ENCODE measurements around the gene DAZAP1. TPM values are rescaled to one million over a fixed set of nuclear protein-coding genes. Genes with fewer than 3 reads are reported as not detected.

The DAZAP1 gene
- total RNA-seq, 2 experiments from 2014 or later = 128 to 133 TPM

DNA sequence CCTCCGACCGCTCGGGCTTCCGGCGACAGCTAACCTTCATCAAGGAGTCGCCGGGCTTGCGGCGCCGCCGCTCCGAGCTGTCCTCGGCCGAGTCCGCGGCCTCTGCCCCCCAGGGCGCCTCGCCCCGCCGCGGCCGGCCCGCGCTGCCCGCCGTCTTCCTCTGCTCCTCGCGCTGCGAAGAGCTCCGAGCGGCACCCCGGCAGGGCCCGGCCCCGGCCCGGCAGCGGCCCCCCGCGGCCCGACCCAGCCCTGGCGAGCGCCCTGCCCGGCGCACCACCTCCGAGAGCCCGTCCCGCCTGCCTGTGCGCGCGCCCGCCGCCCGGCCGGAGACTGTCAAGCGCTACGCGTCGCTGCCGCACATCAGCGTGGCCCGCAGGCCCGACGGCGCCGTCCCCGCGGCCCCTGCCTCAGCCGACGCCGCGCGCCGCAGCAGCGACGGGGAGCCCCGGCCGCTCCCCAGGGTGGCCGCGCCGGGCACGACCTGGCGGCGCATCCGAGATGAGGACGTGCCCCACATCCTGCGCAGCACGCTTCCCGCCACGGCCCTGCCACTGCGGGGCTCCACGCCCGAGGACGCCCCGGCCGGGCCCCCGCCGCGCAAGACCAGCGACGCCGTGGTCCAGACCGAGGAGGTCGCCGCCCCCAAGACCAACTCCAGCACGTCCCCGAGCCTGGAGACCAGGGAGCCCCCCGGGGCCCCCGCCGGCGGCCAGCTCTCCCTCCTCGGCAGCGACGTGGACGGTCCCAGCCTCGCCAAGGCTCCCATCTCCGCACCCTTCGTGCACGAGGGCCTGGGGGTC lies 62.1 kb downstream of the DAZAP1 start:
- H3K4me3 Mint-ChIP-seq = no peak overlapping the region
- peak overlapping the region; percentile 62 for H3K4me3 ChIP-seq (ENCODE audit: low read length)
- no peak overlapping the region for H3K27ac ChIP-seq (ENCODE audit: low read depth in 1 of 2, low read length in 2 of 2)
- H3K27ac Mint-ChIP-seq = no peak overlapping the region
- H3K27me3 Mint-ChIP-seq = no peaks in the 10 kb centered on the region
- H3K36me3 ChIP-seq (ENCODE audit: insufficient read depth, low read length) = no peaks in the 10 kb centered on the region
- peaks cover 3% of the 10 kb centered on the region for H3K36me3 Mint-ChIP-seq (ENCODE audit: low read depth)
- intact Hi-C loops (cut with DNase I, micrococcal nuclease) = loop anchor here (1.0 to 10.0 kb wide), 4 partner anchors 10 to 195 kb away; partner anchors contain the start of genes C19orf25 (in 1 of the 2), FAM174C (in 1 of the 2), PCSK4 (in 1 of the 2) and REEP6 (in 1 of the 2)
- peaks cover 18 to 29% of the 10 kb centered on the region in 2 experiments for H3K27me3 ChIP-seq (ENCODE audit: control insufficient read depth in 1 of 2, insufficient read depth in 2 of 2, low read length in 2 of 2)
- peaks cover 67% of the 10 kb centered on the region for H3K4me1 ChIP-seq (ENCODE audit: insufficient read depth, low read length)
- ChIA-PET POLR2A (interaction anchor here (0.7 to 3.9 kb wide), 8 partner anchors 12 to 673 kb away, joined by 3 to 12 read pairs (median 4); partner anchors contain the start of gene REEP6), CTCF (interaction anchor here (0.5 kb wide), 1 partner anchor 25 kb away, joined by 4 read pairs; no protein-coding TSS in a partner anchor)
- H3K9me3 Mint-ChIP-seq = no peaks in the 10 kb centered on the region
- peak; percentile 37 for ATAC-seq (ENCODE audit: poor library complexity)
- peaks cover 11% of the 10 kb centered on the region for H3K4me1 Mint-ChIP-seq (ENCODE audit: low read depth)
- peak in 6 of 14 experiments; percentile 28 to 65 (median 38) for DNase-seq
- H3K9me3 ChIP-seq (ENCODE audit: control insufficient read depth in 1 of 2, insufficient read depth in 1 of 2, low read length in 2 of 2) = peaks cover 0 to 16% of the 10 kb centered on the region in 2 experiments
- TF ChIP-seq, protein P1, sequence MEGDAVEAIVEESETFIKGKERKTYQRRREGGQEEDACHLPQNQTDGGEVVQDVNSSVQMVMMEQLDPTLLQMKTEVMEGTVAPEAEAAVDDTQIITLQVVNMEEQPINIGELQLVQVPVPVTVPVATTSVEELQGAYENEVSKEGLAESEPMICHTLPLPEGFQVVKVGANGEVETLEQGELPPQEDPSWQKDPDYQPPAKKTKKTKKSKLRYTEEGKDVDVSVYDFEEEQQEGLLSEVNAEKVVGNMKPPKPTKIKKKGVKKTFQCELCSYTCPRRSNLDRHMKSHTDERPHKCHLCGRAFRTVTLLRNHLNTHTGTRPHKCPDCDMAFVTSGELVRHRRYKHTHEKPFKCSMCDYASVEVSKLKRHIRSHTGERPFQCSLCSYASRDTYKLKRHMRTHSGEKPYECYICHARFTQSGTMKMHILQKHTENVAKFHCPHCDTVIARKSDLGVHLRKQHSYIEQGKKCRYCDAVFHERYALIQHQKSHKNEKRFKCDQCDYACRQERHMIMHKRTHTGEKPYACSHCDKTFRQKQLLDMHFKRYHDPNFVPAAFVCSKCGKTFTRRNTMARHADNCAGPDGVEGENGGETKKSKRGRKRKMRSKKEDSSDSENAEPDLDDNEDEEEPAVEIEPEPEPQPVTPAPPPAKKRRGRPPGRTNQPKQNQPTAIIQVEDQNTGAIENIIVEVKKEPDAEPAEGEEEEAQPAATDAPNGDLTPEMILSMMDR (IDR thresholded peaks at IDR 0.05) = no peak

DNA sequence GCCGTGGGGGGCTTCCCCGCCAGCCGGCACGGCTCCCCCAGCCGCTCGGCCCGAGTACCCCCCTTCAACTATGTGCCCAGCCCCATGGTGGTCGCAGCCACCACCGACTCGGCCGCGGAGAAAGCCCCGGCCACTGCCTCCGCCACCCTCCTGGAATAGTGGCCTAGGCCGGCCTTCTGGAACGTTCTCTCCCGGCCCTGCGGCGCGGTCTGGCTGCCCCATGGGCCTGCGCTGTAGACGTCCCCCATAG lies 62.6 kb downstream of the DAZAP1 start:
- peaks cover 67% of the 10 kb centered on the region for H3K4me1 ChIP-seq (ENCODE audit: insufficient read depth, low read length)
- intact Hi-C loops (cut with DNase I, micrococcal nuclease) = loop anchor here (1.0 to 10.0 kb wide), 4 partner anchors 9 to 195 kb away; partner anchors contain the start of genes C19orf25 (in 1 of the 2), FAM174C (in 1 of the 2), PCSK4 (in 1 of the 2) and REEP6 (in 1 of the 2)
- DNase-seq (no peak), ATAC-seq (ENCODE audit: poor library complexity) (no peak)
- H3K27ac ChIP-seq (ENCODE audit: low read depth in 1 of 2, low read length in 2 of 2) = no peak overlapping the region
- peaks cover 0 to 16% of the 10 kb centered on the region in 2 experiments for H3K9me3 ChIP-seq (ENCODE audit: control insufficient read depth in 1 of 2, insufficient read depth in 1 of 2, low read length in 2 of 2)
- Mint-ChIP-seq H3K36me3 (ENCODE audit: low read depth) (peaks cover 5% of the 10 kb centered on the region), H3K9me3 (no peaks in the 10 kb centered on the region), H3K27me3 (no peaks in the 10 kb centered on the region), H3K4me3 (peak overlapping the region; percentile 68), H3K27ac (no peak overlapping the region), H3K4me1 (ENCODE audit: low read depth) (peaks cover 11% of the 10 kb centered on the region)
- H3K36me3 ChIP-seq (ENCODE audit: insufficient read depth, low read length) = no peaks in the 10 kb centered on the region
- peak overlapping the region; percentile 62 for H3K4me3 ChIP-seq (ENCODE audit: low read length)
- ChIA-PET CTCF (interaction anchor here (1.8 to 2.1 kb wide), 2 partner anchors 21 to 25 kb away, joined by 9 to 16 read pairs; partner anchors contain the start of gene REEP6), POLR2A (interaction anchor here (1.0 to 3.9 kb wide), 4 partner anchors 9 to 24 kb away, joined by 3 to 12 read pairs (median 8); partner anchors contain the start of genes C19orf25 and REEP6)
- peaks cover 18 to 29% of the 10 kb centered on the region in 2 experiments for H3K27me3 ChIP-seq (ENCODE audit: control insufficient read depth in 1 of 2, insufficient read depth in 2 of 2, low read length in 2 of 2)
- TF ChIP-seq, protein P1 (IDR thresholded peaks at IDR 0.05) = no peak

DNA sequence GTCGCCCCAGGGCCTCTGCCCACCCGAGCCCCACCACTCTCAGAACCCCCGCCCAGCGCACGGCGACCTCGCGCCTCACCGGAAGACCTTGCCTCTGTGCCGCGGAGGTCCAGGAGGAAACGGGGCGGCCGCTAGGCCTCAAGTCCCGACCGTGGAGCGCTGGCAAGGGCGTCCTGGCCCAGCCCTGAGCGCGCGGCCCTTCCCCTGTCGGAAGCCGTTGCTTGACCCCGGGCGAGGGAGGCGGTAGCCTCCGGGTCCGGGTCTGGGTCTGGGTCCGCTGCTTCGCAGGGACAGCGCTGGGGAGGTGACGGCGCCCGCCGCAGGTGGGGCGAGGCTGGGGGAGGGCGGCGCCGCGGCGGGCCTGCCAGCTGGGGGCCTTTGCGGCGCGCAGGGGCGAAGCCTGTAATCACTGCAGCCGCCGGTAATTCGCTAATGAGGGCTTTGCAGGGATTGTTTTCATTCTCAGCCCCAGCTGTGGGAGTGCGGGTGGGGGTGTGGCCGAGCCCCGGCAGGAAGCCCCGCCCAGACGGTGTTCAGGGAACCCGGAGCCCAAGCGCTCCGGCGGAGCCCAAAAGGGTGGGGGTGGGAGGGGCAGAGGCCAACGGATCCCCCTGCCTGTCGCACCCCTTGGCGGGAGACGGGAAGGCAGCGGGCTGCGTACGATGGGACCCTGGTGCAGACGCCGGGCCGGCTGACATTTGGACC lies 63.1 kb downstream of the DAZAP1 start:
- no peak overlapping the region for H3K27ac Mint-ChIP-seq

More for the DNA sequence above, 63.1 kb downstream of the DAZAP1 start:
- peak; percentile 82 for ATAC-seq (ENCODE audit: poor library complexity)
- Mint-ChIP-seq H3K9me3 (no peaks in the 10 kb centered on the region), H3K4me3 (peak overlapping the region; percentile 68), H3K36me3 (ENCODE audit: low read depth) (peaks cover 5% of the 10 kb centered on the region), H3K4me1 (ENCODE audit: low read depth) (peaks cover 11% of the 10 kb centered on the region), H3K27me3 (no peaks in the 10 kb centered on the region)
- TF ChIP-seq, protein P1 (IDR thresholded peaks at IDR 0.05) = no peak
- H3K36me3 ChIP-seq (ENCODE audit: insufficient read depth, low read length) = peaks cover 1% of the 10 kb centered on the region
- DNase-seq = peak; percentile 48 to 86 (median 74)
- no peak overlapping the region for H3K27ac ChIP-seq (ENCODE audit: low read depth in 1 of 2, low read length in 2 of 2)
- CTCF ChIA-PET = interaction anchor here (1.2 to 2.1 kb wide), 3 partner anchors 21 to 44 kb away, joined by 5 to 16 read pairs (median 9); partner anchors contain the start of gene REEP6
- peaks cover 18 to 29% of the 10 kb centered on the region in 2 experiments for H3K27me3 ChIP-seq (ENCODE audit: control insufficient read depth in 1 of 2, insufficient read depth in 2 of 2, low read length in 2 of 2)
- peaks cover 0 to 16% of the 10 kb centered on the region in 2 experiments for H3K9me3 ChIP-seq (ENCODE audit: control insufficient read depth in 1 of 2, insufficient read depth in 1 of 2, low read length in 2 of 2)
- intact Hi-C loops (cut with DNase I, micrococcal nuclease) = loop anchor here (1.0 to 10.0 kb wide), 4 partner anchors 9 to 196 kb away; partner anchors contain the start of genes C19orf25 (in 1 of the 2), FAM174C (in 1 of the 2), PCSK4 (in 1 of the 2) and REEP6 (in 1 of the 2)
- H3K4me1 ChIP-seq (ENCODE audit: insufficient read depth, low read length) = peaks cover 65% of the 10 kb centered on the region
- POLR2A ChIA-PET = interaction anchor here (1.0 to 3.9 kb wide), 4 partner anchors 8 to 25 kb away, joined by 3 to 12 read pairs (median 8); partner anchors contain the start of genes C19orf25 and REEP6
- H3K4me3 ChIP-seq (ENCODE audit: low read length) = peak overlapping the region; percentile 62

Measured in CD4-positive, alpha-beta T cell (primary cell).